HPDE6-E6E7 (cell line): ENCODE measurements around the gene ADGRG6.
"Not testable (repeated sequence)": the region's sequence is repeated elsewhere in the genome, so short reads cannot be mapped to it uniquely, and the experiment has no call there.

Experiments used
- DNase-seq: peaks from one replicate; pipeline ENCODE4 v3.0.0; 2011; ENCODE audit warnings: missing footprints; ENCODE audit errors: extremely low spot score

Gene ADGRG6

DNA sequence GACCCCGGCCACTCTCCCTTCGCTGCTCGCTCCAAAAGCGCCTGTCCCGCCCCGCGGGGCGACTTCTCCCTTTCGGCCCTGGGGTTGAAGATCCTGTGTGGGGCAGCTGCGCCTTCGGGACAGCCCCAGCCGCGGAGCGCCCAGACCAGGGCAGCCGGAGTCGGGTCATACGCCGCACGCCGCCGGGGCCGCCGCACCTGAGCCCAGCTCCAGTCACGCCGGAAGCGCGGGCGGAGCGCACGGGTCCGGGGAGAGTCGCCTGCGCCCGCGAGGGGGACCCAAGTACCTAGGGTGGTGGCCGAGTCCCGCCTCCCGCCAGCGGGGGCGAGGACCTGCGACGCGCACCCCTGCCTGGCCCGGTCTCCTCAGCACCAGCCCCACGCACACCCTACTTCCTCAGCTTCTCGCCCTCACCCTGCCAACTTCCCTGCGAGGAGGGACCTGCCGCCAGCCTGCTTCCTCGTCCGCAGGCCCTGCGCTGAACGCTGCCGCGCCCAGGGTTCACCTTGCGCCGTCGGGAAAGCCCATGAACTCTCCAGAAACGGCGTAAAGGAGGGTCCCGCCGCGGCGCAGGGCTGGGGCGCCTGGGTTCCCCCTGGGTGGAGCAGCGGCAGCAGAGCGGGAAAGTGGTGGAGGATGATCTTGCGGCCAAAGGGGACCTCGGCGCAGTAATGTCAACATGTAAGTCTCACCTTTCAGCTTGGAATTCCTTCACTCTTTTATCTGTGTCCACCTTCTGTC is at the start of gene ADGRG6:
TSS of gene ADGRG6 (plus strand) at position 357 of the 741 bp plus-strand sequence. CDS start at position 680, 323 bp downstream.
- peak; percentile 20 for DNase-seq

GRCh38 chr6:142254513-142254912 is 47.3 kb upstream of the ADGRG6 start:
- no peak for DNase-seq

DNA sequence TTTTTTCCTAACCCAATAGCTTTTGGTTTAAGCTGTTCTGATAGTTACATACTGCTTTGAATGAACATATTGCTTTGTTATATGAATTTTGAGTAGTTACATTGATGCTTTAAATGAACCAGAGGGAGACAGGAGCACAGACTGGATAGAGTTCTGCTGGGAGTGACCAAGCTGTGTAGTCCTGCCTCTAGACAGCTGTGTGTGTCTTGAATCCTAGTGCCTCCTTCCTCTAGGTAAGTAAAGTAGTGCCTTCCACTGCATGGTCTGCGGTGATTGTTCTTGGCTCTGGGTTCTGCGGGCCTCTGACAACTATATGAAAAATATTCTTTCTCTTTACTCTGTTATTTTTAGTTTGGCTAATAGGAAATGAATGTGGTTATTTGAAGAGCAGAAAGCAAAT is 46.0 kb upstream of the ADGRG6 start:
- no peak for DNase-seq

- DNase-seq, result no peak
Observed at GRCh38 chr6:142258305-142258704, 43.5 kb upstream of the ADGRG6 start.

DNA sequence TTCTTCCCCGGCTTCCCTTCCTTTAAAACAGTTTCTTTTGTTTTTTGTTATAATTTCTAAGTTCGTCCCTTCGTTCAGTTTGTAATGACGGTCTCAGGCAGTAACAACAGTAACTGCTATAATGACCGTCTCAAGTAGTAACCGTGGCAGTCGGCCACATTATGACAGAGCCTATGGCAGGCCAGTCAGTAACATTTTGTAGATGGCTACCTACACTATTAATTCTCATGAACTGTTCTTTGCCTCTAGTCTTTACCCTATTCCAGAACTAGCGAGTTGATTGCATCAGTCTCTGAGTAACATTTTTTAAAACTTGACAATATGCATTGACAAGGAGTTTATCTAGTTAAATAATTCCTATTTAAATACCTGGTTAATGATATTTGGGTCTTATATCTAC is 43.0 kb upstream of the ADGRG6 start:
- DNase-seq, result no peak

DNA sequence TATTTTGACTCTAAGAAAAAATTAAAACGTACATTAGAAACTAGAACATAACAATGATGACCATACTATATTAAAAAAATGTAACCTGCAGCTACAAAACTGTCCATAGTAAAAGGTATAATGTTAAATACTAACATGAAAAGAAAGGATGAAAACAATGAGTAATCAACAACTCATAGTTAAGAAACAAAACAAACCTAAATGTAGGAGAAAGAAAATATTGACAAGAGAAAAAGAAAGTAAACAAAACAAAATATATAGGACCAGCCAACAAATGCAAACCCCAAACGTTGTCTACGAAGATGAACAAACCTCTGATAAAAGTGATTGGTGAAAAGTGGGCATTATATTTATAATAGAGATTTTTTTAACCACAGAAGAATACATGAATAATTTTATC is 41.1 kb upstream of the ADGRG6 start:
- DNase-seq, result no peak

- DNase-seq, result no peak
Observed at GRCh38 chr6:142262231-142262630, 39.6 kb upstream of the ADGRG6 start.

DNA sequence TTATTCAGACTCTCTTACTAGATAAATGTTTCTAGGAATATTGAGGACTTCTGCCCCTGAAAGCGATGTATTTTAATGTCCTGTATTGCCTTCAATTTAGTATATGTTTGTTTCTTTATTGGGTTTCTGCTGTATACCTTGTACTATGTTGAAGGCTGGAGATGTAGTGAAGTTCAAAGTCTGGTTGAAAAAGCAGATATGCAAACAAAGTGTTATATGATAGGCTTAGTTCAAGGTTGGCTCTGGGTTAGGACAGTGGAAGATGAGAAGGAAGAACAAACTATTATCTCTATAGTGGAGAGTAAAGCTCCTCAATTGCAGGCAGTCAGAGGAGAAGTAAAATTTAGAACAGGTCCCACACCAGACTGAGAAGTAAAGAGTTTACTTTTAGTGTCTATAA is 36.3 kb upstream of the ADGRG6 start:
- DNase-seq, result no peak

DNA sequence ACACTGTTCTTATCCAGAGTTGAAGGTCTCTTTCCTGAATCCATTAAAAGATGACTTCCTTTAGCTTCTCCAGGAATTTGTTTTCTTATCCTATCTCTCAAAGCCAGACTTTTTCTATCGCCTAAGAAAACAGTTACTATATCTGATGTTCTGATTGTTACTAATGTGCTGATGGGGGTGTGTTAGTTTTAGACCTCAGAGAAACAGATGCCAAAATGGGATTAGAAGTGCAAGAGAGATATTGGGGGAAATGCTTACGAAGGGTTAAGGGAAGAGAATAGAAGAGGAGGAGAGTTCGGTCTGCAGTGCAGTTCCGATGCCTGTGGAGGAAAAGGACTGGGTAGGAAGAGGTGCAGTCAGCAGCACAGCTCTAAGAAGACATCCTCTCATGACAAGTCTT is 35.7 kb upstream of the ADGRG6 start:
- DNase-seq, result no peak

DNA sequence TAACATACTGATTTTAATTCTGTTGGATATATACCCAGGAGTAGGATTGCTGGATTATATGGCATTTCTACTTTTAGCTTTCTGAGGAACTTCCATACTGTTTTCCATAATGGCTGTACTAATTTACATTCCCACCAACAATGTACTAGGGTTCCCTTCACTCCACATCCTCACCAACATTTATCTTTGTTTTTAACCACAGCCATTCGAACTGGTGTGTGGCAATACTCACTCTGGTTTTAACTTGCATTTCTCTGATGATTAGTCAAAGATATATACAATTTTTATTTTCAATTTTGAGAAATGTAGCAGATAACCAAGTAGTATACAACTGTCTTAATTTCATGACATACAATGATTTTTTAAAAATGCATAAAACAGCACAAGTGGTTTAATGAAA is 30.3 kb upstream of the ADGRG6 start:
- DNase-seq, result no peak

DNA sequence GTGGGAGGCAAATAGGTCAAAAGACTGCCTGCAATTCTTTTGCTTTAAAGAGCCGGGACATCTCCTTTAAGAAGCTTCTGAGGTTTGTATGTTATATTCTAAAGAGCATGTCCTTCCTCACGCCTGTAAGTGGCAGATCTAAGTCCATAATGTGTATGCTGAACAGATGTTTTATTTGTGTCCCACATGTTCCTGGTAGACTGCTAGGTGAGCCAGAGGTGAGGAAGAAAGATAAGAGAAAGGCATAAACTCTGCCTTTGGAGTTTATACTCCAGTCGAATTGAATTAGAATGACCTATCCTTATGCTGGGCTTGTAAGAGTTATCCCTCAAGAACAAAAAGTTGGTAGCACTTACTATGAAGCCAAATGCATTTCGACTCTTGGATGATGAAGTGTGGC is 27.2 kb upstream of the ADGRG6 start:
- no peak for DNase-seq

DNA sequence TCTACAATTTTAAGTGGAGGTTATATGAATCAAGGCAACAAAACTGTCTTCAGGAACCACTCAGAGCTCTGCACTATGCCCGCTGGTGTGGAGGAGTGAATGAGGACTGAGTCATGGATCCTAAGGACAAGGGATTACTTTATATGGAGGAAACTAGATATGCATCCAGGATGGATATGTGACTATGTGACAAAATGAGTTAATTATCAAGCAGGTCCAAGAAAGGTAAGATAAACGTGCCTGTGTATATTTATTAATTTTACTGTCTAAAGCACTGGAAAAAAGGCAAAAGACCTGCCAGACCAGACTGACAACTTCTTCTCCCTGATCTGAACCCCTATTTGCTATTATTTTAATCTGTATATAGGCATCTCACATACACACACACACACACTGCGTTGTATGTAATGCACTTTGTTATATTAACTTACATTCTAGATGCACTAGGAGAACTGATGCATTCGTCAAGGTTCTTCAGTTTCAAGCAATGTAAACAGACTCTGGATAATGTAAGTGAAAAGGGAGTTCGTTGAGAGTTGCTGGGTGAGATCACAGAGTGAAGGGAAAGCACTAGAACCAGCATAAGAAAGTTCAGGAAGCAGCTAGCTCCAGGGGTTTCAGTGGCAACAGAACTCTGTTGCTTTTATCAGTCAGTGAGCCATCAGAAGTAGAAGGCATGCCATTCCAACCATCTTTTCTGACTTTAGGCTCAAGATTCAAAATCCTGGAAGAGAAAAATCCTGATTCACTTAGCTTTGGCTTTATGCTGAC is 26.4 kb upstream of the ADGRG6 start:
- DNase-seq, result peak; percentile 16

- no peak for DNase-seq
Observed at GRCh38 chr6:142276256-142276655, 25.6 kb upstream of the ADGRG6 start.

GRCh38 chr6:142279350-142280180 is 22.2 kb upstream of the ADGRG6 start:
- no peak for DNase-seq

- no peak for DNase-seq
Observed at GRCh38 chr6:142280265-142280664, 21.5 kb upstream of the ADGRG6 start.

- DNase-seq, result no peak
Observed at GRCh38 chr6:142280927-142281326, 20.9 kb upstream of the ADGRG6 start.

DNA sequence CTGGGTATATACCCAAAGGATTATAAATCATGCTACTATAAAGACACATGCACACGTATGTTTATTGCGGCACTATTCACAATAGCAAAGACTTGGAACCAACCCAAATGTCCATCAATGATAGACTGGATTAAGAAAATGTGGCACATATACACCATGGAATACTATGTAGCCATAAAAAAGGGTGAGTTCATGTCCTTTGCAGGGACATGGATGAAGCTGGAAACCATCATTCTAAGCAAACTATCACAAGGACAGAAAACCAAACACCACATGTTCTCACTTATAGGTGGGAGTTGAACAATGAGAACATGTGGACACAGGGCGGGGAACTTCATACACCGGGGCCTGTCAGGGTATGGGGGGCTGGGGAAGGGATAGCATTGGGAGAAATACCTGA is 18.7 kb upstream of the ADGRG6 start:
- not testable (repeated sequence) for DNase-seq

DNA sequence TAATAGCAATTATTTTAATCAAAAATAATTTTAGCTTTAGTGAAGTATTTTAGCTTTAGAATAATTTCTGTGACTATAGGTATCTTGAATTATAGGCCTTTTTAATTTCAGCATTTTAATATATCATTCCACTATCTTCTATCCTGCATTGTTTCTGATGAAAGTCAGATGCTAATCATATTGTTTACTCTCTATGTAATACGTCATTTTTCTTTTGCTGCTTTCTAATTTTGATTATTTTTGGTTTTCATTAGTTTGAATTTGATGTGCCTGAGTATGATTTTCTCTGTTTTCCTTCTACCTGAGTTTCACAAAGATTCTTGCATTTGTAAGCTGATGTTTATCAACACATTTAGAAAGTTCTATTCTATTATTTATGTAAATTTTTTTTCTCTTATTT is 17.4 kb upstream of the ADGRG6 start:
- DNase-seq, result no peak

- DNase-seq, result no peak
Observed at GRCh38 chr6:142285235-142286087, 16.3 kb upstream of the ADGRG6 start.

DNA sequence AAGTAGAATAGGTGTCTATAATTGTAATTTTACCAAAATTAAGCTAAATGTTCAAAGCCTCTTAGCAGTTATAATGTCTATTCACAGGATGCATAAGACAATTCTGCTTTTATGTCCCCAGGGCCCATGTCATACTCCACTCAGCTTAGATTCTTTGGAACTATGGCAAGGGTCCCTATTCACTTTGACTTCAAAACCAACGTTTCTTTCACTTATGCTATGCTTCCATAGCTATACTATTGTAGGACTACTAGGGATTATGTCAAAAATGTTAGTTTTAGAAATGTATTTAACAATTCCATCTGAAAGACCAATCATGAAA is 15.8 kb upstream of the ADGRG6 start:
- DNase-seq, result no peak

DNA sequence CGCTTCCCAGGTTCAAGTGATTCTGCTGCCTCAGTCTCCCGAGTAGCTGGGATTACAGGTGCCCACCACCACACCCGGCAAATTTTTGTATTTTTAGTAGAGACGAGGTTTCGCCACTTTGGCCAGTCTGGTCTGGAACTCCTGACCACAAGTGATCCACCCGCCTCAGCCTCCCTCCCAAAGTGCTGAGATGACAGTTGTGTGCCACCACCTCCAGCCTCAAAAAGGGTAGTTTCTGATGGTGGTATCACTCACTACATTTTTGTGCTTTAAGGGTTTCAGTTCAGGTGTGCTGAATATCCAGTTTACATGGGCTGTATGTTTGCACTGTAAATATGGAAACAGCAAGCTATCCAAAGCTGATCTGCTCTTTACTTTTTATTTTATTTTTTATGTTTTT is 12.1 kb upstream of the ADGRG6 start:
- DNase-seq, result no peak

DNA sequence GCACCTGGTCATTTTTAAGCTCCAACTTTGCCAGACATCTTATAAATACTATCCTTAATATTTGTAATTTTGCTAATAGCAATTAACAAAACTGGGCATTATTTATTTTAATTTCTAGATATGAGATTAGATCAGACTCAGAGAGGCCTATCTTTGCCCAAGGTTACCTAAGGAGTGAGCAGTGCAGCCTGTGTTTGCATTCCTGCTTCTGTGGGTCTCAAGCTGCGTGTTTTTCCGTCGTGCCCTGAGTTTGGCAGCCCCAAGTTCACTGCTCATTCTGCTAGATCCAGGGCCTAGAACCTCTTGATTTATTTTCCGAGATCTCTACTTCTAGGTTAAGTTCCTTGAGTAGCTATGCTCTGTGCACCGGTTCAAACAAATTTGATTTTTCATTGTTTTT is 11.0 kb upstream of the ADGRG6 start:
- DNase-seq, result no peak
